ENCODE data around the gene C8B.

The C8B gene

DNA sequence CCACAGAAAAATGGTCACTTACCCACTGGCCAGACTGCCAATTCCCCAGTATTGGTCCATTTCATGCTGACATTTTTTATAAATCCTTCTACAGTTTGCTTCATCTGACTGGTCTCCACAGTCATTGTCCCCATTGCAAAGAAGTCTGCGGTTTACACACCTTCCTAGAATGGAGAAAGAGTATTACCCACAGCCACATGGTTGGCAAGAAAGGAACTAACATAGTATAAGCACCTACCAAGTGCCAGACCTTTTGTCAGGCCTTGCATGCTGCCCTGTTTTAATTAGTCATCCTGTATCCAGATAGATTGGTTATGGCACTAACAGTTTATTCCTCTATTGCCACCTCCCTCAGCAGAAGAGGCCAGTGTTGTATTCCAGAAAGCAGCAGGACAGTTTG lies 11.2 kb downstream of the C8B start:
- Histone ChIP-seq H3K4me2 (ENCODE audit: low read length) (no peak overlapping the region), H3K9me3 (ENCODE audit: control insufficient read depth, low read length) (no peaks in the 10 kb centered on the region), H3K4me1 (peaks cover 3% of the 10 kb centered on the region), H3K79me2 (no peaks in the 10 kb centered on the region), H3K9ac (no peak overlapping the region), H3K4me3 (ENCODE audit: low read depth, low read length) (no peak overlapping the region), H3K27ac (no peak overlapping the region), H3K36me3 (ENCODE audit: control insufficient read depth, insufficient read depth, low read length) (no peaks in the 10 kb centered on the region), H3K27me3 (ENCODE audit: control insufficient read depth, insufficient read depth, low read length) (no peaks in the 10 kb centered on the region), H2AFZ (no peak overlapping the region)
- TF ChIP-seq, protein P1, sequence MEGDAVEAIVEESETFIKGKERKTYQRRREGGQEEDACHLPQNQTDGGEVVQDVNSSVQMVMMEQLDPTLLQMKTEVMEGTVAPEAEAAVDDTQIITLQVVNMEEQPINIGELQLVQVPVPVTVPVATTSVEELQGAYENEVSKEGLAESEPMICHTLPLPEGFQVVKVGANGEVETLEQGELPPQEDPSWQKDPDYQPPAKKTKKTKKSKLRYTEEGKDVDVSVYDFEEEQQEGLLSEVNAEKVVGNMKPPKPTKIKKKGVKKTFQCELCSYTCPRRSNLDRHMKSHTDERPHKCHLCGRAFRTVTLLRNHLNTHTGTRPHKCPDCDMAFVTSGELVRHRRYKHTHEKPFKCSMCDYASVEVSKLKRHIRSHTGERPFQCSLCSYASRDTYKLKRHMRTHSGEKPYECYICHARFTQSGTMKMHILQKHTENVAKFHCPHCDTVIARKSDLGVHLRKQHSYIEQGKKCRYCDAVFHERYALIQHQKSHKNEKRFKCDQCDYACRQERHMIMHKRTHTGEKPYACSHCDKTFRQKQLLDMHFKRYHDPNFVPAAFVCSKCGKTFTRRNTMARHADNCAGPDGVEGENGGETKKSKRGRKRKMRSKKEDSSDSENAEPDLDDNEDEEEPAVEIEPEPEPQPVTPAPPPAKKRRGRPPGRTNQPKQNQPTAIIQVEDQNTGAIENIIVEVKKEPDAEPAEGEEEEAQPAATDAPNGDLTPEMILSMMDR (IDR thresholded peaks at IDR 0.05): no peak

DNA sequence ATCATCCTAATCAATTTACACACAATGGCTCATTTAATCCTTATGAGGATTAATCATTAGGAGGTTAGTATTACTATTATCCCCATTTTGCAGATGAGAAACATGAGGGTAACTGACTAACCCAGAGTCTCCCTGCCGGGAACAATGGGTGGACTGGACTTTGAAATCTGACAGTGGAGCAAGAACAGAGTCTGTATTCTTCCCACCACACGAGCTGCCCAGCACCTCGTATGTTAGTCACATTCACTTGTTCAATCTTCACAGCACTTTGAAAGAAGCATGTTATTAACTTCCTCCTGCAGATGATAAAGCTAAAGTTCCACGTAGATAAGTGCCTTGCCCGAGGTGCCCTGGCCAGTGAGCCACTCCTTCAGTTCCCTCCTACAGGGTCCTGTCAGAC lies 12.4 kb downstream of the C8B start:
- Histone ChIP-seq H3K9ac (no peak overlapping the region), H3K4me3 (ENCODE audit: low read depth, low read length) (no peak overlapping the region), H3K9me3 (ENCODE audit: control insufficient read depth, low read length) (no peaks in the 10 kb centered on the region), H3K36me3 (ENCODE audit: control insufficient read depth, insufficient read depth, low read length) (no peaks in the 10 kb centered on the region), H3K27ac (no peak overlapping the region), H3K4me2 (ENCODE audit: low read length) (no peak overlapping the region), H3K79me2 (no peaks in the 10 kb centered on the region), H3K27me3 (ENCODE audit: control insufficient read depth, insufficient read depth, low read length) (no peaks in the 10 kb centered on the region), H2AFZ (no peak overlapping the region), H3K4me1 (peaks cover 3% of the 10 kb centered on the region)
- TF ChIP-seq, protein P1 (IDR thresholded peaks at IDR 0.05): no peak

DNA sequence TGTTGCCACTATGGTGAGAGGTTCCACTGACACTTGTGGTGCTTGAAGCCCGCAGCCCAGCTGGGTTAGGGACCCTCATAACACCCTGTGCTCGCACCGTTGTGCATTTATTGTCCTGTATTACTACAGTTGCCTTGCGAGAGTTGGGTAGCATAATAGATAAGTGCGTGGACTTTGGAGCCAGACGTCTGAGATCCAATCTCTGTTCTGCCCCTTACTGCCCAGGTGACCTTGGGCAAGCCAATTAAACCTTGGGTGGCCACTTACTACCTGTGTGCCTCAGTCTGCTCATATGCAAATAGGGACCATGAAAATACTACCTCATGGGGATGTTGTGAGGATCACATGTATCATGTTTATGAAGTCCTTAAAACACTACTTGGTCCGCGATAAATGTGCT lies 13.3 kb downstream of the C8B start:
- Histone ChIP-seq H3K4me1 (no peaks in the 10 kb centered on the region), H2AFZ (no peak overlapping the region), H3K27ac (no peak overlapping the region), H3K4me2 (ENCODE audit: low read length) (no peak overlapping the region), H3K9ac (no peak overlapping the region), H3K79me2 (no peaks in the 10 kb centered on the region), H3K9me3 (ENCODE audit: control insufficient read depth, low read length) (no peaks in the 10 kb centered on the region), H3K27me3 (ENCODE audit: control insufficient read depth, insufficient read depth, low read length) (no peaks in the 10 kb centered on the region), H3K4me3 (ENCODE audit: low read depth, low read length) (no peak overlapping the region), H3K36me3 (ENCODE audit: control insufficient read depth, insufficient read depth, low read length) (no peaks in the 10 kb centered on the region)
- TF ChIP-seq, protein P1 (IDR thresholded peaks at IDR 0.05): no peak

DNA sequence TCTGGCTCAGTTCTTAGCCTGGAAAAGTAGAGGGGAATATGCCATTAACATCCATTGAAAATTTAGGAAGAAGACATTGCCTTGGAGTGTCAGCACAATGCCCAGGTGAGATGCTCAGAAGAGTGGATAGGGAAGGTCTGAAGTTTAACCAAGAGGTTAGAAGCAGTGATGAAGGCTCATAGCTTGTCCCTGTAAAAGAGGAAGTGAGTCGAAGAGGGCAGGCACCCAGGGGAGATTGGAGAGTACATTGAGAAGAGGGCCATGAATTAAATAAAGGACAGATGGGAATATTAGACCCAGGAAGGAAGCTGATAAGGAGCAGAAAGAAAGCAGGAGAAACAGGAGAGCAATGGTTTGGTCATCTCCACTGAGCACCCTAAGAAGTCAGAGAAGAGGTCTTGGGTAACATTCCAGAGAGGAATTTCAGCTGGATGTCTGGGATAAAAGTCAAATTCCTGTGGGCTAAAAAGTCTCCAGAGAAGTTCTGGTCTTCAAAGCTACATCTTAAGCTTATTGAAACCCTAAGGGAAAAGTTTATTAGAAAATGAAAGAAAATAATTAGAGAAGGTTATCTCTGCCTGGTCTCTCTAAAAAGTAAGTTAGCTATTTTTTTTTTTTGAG lies 17.3 kb downstream of the C8B start:
- H3K4me1 ChIP-seq: no peaks in the 10 kb centered on the region
- H3K27ac ChIP-seq: no peak overlapping the region

More for the DNA sequence above, 17.3 kb downstream of the C8B start:
- Histone ChIP-seq H3K79me2 (no peaks in the 10 kb centered on the region), H3K4me3 (ENCODE audit: low read depth, low read length) (no peak overlapping the region), H3K9ac (no peak overlapping the region), H3K9me3 (ENCODE audit: control insufficient read depth, low read length) (no peaks in the 10 kb centered on the region), H3K4me2 (ENCODE audit: low read length) (no peak overlapping the region), H3K27me3 (ENCODE audit: control insufficient read depth, insufficient read depth, low read length) (no peaks in the 10 kb centered on the region), H3K36me3 (ENCODE audit: control insufficient read depth, insufficient read depth, low read length) (no peaks in the 10 kb centered on the region), H2AFZ (no peak overlapping the region)
- TF ChIP-seq, protein P1 (IDR thresholded peaks at IDR 0.05): no peak
